Gastrocnemius medialis (tissue), 4 donors: ENCODE data around the gene FBRSL1.

Experiments
- POLR2A ChIP-seq, 2 donors: fragments of 450-650 bp; IDR thresholded peaks; one replicate each; pipeline ENCODE4 v1.6.1; 2017; ENCODE audit warnings: antibody characterized with exemption in 2 of 2, mild to moderate bottlenecking in 2 of 2, moderate library complexity in 2 of 2
- TF ChIP-seq, protein P1 (sequence below), 5 experiments: fragments of 450-650 bp in 3 of 5; fragments of 200-600 bp in 2 of 5; sonication (generic) in 2 of 5; IDR thresholded peaks in 4 of 5; conservative IDR thresholded peaks in 1 of 5; 1 replicate in 4 of 5; 2 replicates in 1 of 5; pipeline ENCODE4 v1.5.1; 2016 to 2019; ENCODE audit warnings: antibody characterized with exemption in 5 of 5, mild to moderate bottlenecking in 3 of 5, moderate library complexity in 3 of 5

GRCh38 chr12:132540436-132540835 is 50.5 kb downstream of the FBRSL1 start:
- TF ChIP-seq POLR2A (IDR thresholded peaks at IDR 0.05): no peak
- TF ChIP-seq, protein P1, sequence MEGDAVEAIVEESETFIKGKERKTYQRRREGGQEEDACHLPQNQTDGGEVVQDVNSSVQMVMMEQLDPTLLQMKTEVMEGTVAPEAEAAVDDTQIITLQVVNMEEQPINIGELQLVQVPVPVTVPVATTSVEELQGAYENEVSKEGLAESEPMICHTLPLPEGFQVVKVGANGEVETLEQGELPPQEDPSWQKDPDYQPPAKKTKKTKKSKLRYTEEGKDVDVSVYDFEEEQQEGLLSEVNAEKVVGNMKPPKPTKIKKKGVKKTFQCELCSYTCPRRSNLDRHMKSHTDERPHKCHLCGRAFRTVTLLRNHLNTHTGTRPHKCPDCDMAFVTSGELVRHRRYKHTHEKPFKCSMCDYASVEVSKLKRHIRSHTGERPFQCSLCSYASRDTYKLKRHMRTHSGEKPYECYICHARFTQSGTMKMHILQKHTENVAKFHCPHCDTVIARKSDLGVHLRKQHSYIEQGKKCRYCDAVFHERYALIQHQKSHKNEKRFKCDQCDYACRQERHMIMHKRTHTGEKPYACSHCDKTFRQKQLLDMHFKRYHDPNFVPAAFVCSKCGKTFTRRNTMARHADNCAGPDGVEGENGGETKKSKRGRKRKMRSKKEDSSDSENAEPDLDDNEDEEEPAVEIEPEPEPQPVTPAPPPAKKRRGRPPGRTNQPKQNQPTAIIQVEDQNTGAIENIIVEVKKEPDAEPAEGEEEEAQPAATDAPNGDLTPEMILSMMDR (IDR thresholded peaks at IDR 0.05 in 4 of 5, conservative IDR thresholded peaks at IDR 0.05 in 1 of 5): no peak
